K562 (cell line): ENCODE results near the gene TMTC2. TPM values are rescaled to one million over a fixed set of nuclear protein-coding genes. Genes with fewer than 3 reads are reported as not detected.
A peak's percentile ranks its signal among the peaks of the same experiment; 100 is the strongest.

Experiments used
- ATAC-seq: fragments of 200-7000 bp; cut with Tn5 transposase; 3 replicates; pipeline ENCODE4 v1.9.1; 2020; ENCODE audit warnings: moderate library complexity
- BruUV-seq: library from RNA; stranded (reverse); fragments of 400-500 nt; replicated peaks from 2 replicates; lab custom pipeline; 2021; lab: Mats Ljungman, UMichigan
- CTCF ChIA-PET: fragments of 300-600 bp; formaldehyde crosslinking; extraction: SDS; loops from one replicate; lab custom pipeline; 2021; ENCODE audit warnings: low intra/inter-chr PET ratio; lab: Yijun Ruan, JAX
- POLR2A ChIA-PET: fragments of 300-600, 350-650 bp; sonication (Branson Sonifier 250); formaldehyde crosslinking; extraction: SDS; loops from one replicate; lab custom pipeline; 2021; ENCODE audit warnings: antibody characterized with exemption, inconsistent platforms; lab: Yijun Ruan, JAX
- DNase-seq, 4 experiments: peaks; one replicate each; pipeline versions ENCODE4 v3.0.0 to v3.0.0-alpha.2; 2011 to 2018; ENCODE audit warnings: low spot score in 3 of 4, mixed read lengths in 3 of 4; ENCODE audit errors: extremely low read depth in 1 of 4
- FAIRE-seq: peaks from 2 replicates; lab custom pipeline; 2011; peaks lifted over from hg19 to GRCh38; lab: Jason Lieb, UNC
- H2AFZ ChIP-seq: 2 replicates; pipeline ENCODE4 v1.6.0; 2011; ENCODE audit warnings: low read depth, low read length, control low read depth, inconsistent platforms
- H3K27ac ChIP-seq: fragments of 200-600 bp; 3 replicates; pipeline ENCODE4 v1.8.0; 2011; ENCODE audit warnings: low read depth, mild to moderate bottlenecking, control low read depth, inconsistent platforms, low read length, moderate library complexity, mixed read lengths; ENCODE audit errors: extremely low read depth
- H3K27me3 ChIP-seq, 2 experiments: fragments of 300-600 bp in 1 of 2; 2 replicates in 1 of 2; 3 replicates in 1 of 2; pipeline versions ENCODE4 v1.6.0 to v1.8.0; 2011; ENCODE audit warnings: inconsistent platforms in 2 of 2, low read length in 2 of 2, mild to moderate bottlenecking in 1 of 2, mixed read lengths in 1 of 2, moderate library complexity in 1 of 2; ENCODE audit not compliant: control insufficient read depth in 2 of 2, insufficient read depth in 2 of 2
- H3K36me3 ChIP-seq: fragments of 300-600 bp; 3 replicates; pipeline ENCODE4 v1.8.0; 2011; ENCODE audit warnings: mild to moderate bottlenecking, low read length, inconsistent platforms; ENCODE audit not compliant: control insufficient read depth, insufficient read depth
- H3K4me1 ChIP-seq, 2 experiments: fragments of 200-600 bp in 1 of 2; replicated peaks in 1 of 2; 2 replicates in 1 of 2; 3 replicates in 1 of 2; pipeline versions ENCODE4 v1.5.1 to v1.8.0; 2011; ENCODE audit warnings: inconsistent platforms in 2 of 2, low read length in 2 of 2, mild to moderate bottlenecking in 1 of 2, mixed read lengths in 1 of 2, moderate library complexity in 1 of 2; ENCODE audit not compliant: control insufficient read depth in 2 of 2, insufficient read depth in 2 of 2
- H3K4me2 ChIP-seq: 2 replicates; pipeline ENCODE4 v1.6.1; 2011; ENCODE audit warnings: low read length, control low read depth, inconsistent platforms, mixed read lengths; ENCODE audit not compliant: insufficient read depth
- H3K4me3 ChIP-seq: fragments of 200-600 bp; sonication (generic), shearing (Covaris generic); 2 replicates; pipeline ENCODE4 v1.5.1; 2016; ENCODE audit warnings: control low read depth, inconsistent platforms
- H3K79me2 ChIP-seq: fragments of 200-600 bp; 3 replicates; pipeline ENCODE4 v1.8.0; 2011; ENCODE audit warnings: low read length, inconsistent platforms; ENCODE audit not compliant: control insufficient read depth, insufficient read depth
- H3K9ac ChIP-seq, 2 experiments: 2 replicates each; pipeline versions ENCODE4 v1.6.0 to v1.6.1; 2011; ENCODE audit warnings: low read depth in 2 of 2, low read length in 2 of 2, control low read depth in 1 of 2, inconsistent platforms in 1 of 2, mild to moderate bottlenecking in 1 of 2, mixed read lengths in 1 of 2; ENCODE audit not compliant: insufficient read depth in 1 of 2
- H3K9me1 ChIP-seq: one replicate; pipeline ENCODE4 v1.6.0; 2011; ENCODE audit warnings: inconsistent platforms, mild to moderate bottlenecking, low read length, moderate library complexity; ENCODE audit not compliant: control insufficient read depth, insufficient read depth
- H3K9me3 ChIP-seq: replicated peaks from 2 replicates; pipeline ENCODE4 v1.5.1; 2011; ENCODE audit warnings: low read depth, low read length, inconsistent platforms; ENCODE audit not compliant: control insufficient read depth, insufficient read depth
- H4K20me1 ChIP-seq: replicated peaks from 2 replicates; pipeline ENCODE4 v1.6.1; 2011; ENCODE audit warnings: low read length, inconsistent platforms, mixed read lengths; ENCODE audit not compliant: control insufficient read depth, insufficient read depth
- ARHGAP35 ChIP-seq: fragments of 450-650 bp; IDR thresholded peaks from 2 replicates; pipeline ENCODE4 v1.6.1; 2018; ENCODE audit not compliant: partially characterized antibody
- CEBPB ChIP-seq: fragments of 450-650 bp; IDR thresholded peaks from 2 replicates; pipeline ENCODE4 v1.6.1; 2016; ENCODE audit warnings: missing genetic modification characterization, missing compliant biosample characterization
- CEBPG ChIP-seq, 3 experiments: fragments of 200-800 bp in 1 of 3; sonication (Bioruptor generic) in 1 of 3; sonication (generic) in 1 of 3; formaldehyde crosslinking in 1 of 3; IDR thresholded peaks in 2 of 3; conservative IDR thresholded peaks in 1 of 3; 2 replicates each; pipeline versions ENCODE4 v1.6.1 to v1.8.0; 2016 to 2022; ENCODE audit warnings: missing compliant biosample characterization in 2 of 3, missing genetic modification characterization in 2 of 3, mild to moderate bottlenecking in 1 of 3, missing genetic modification reagents in 1 of 3
- EWSR1 ChIP-seq: fragments of 450-650 bp; IDR thresholded peaks from 2 replicates; pipeline ENCODE4 v1.6.1; 2018; ENCODE audit warnings: borderline replicate concordance, mild to moderate bottlenecking, low read depth, moderate library complexity; ENCODE audit not compliant: partially characterized antibody
- SMC3 ChIP-seq: conservative IDR thresholded peaks from 2 replicates; pipeline ENCODE4 v1.6.1; 2011; ENCODE audit warnings: low read depth, low read length, improper control_type of control experiment; ENCODE audit not compliant: insufficient read depth
- SRF ChIP-seq, 2 experiments: fragments of 250-450, 450-650 bp in 1 of 2; sonication (Bioruptor Pico) in 1 of 2; sonication (generic) in 1 of 2; formaldehyde crosslinking; IDR thresholded peaks; 2 replicates each; pipeline versions ENCODE4 v1.5.0 to v1.5.1; 2020 to 2022; ENCODE audit warnings: mild to moderate bottlenecking in 1 of 2, missing genetic modification reagents in 1 of 2
- SRSF3 ChIP-seq: fragments of 200-400 bp; formaldehyde crosslinking; IDR thresholded peaks from 2 replicates; pipeline ENCODE4 v1.6.1; 2016; ENCODE audit warnings: mild to moderate bottlenecking, low read length, moderate library complexity; ENCODE audit not compliant: insufficient read depth
- TSC22D4 ChIP-seq: fragments of 450-650 bp; IDR thresholded peaks from 2 replicates; pipeline ENCODE4 v1.6.1; 2016; ENCODE audit warnings: missing genetic modification characterization, missing biosample characterization, control low read depth
- WHSC1 ChIP-seq: IDR thresholded peaks from one replicate; pipeline ENCODE4 v1.6.1; 2012; ENCODE audit warnings: low read length, control low read depth, inconsistent platforms
- XRCC4 ChIP-seq: IDR thresholded peaks from one replicate; pipeline ENCODE4 v1.6.1; 2011; ENCODE audit not compliant: insufficient read depth, insufficient read length; ENCODE audit errors: extremely low read depth
- ZBTB8A ChIP-seq: fragments of 450-650 bp; IDR thresholded peaks from 2 replicates; pipeline ENCODE4 v1.6.1; 2018; ENCODE audit warnings: mild to moderate bottlenecking, moderate library complexity; ENCODE audit not compliant: partially characterized antibody
- ZFP1 ChIP-seq: fragments of 450-650 bp; formaldehyde crosslinking; IDR thresholded peaks from 2 replicates; pipeline ENCODE4 v1.4.0; 2020; ENCODE audit warnings: mild to moderate bottlenecking, mixed read lengths
- WGBS: fragments of 100-300 bp; shearing (Covaris generic); methylation state at CpG from one replicate; pipeline ENCODE4 v1.1.6; 2016; ENCODE audit warnings: low coverage, mixed read lengths; ENCODE audit not compliant: insufficient coverage; ENCODE audit errors: missing lambda C conversion rate; 5-methylcytosine and 5-hydroxymethylcytosine counted together
- in situ Hi-C: fragments of 300-500 bp; cut with MboI; formaldehyde crosslinking; loops from 4 replicates; pipeline ENCODE4 v1.15.0; 2018; ENCODE audit warnings: inconsistent platforms, mixed read lengths
- intact Hi-C: fragments of 100-400 bp; cut with micrococcal nuclease; formaldehyde crosslinking; loops from 2 replicates; pipeline ENCODE4 v1.14.2; 2022
- polyA plus RNA-seq, 8 experiments: library from polyadenylated mRNA; depleted of rRNA in 4 of 8; stranded (reverse) in 5 of 8; unstranded in 3 of 8; fragments of >200 nt; fragmentation: Nextera tagmentation in 2 of 8; fragmentation: Illumina TruSeq in 1 of 8; extraction: Ambion mirVana in 2 of 8; extraction: Trizol in 1 of 8; gene quantifications; 2 replicates each; pipeline versions ENCODE4 v1.2.1 to v1.2.3, GENCODE V29; 2011 to 2014; ENCODE audit warnings: inconsistent platforms in 1 of 8, missing spikeins in 1 of 8
- total RNA-seq, 7 experiments: library from RNA; depleted of rRNA in 6 of 7; stranded (reverse); fragments of >200 nt in 6 of 7; fragmentation: Illumina TruSeq in 2 of 7; extraction: Trizol in 2 of 7; gene quantifications; 2 replicates each; pipeline versions ENCODE4 v1.2.1 to v1.2.3, GENCODE V29; 2011 to 2021; ENCODE audit warnings: low replicate concordance in 1 of 7

TMTC2 gene
- total and polyA plus RNA-seq, 9 of the 15 experiments (the other 6 are each of a cell fraction or from before 2014, with no cell fraction given), result 0.29 to 1.1 (median 0.55) TPM

DNA sequence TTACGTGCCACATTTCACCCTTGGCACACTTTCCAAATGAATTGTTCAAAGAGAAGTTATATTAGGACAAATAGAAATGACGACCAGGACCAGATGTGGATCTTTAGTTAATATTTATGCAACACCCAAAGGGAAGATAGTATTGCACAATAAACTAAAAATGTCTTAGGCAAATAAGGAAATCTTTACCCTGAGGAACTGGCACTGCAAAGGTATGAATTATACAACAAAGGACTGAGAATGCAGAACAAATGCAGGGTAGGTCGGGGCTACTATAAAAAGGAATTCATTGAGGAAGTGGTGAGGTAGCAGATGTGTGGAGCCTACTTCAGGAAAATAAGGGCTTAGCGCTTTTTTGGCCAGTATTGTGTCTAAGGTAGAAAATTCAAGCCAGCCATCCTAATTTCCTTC is 3.9 kb upstream of the TMTC2 start:
- Histone ChIP-seq H3K79me2 (no peaks in the 10 kb centered on the region), H4K20me1 (no peaks in the 10 kb centered on the region), H3K4me3 (no peak overlapping the region), H3K4me2 (no peak overlapping the region), H3K27ac (no peak overlapping the region), H2AFZ (no peak overlapping the region), H3K4me1 (peaks cover 0 to 15% of the 10 kb centered on the region in 2 experiments; a peak in 3 of 5 replicates), H3K9ac (no peak overlapping the region), H3K36me3 (no peaks in the 10 kb centered on the region), H3K9me3 (no peaks in the 10 kb centered on the region), H3K9me1 (no peaks in the 10 kb centered on the region), H3K27me3 (peaks cover 0 to 5% of the 10 kb centered on the region in 2 experiments; a peak in 2 of 5 replicates)
- ChIA-PET POLR2A (no interaction called here), CTCF (no interaction called here)
- DNase-seq (no peak), ATAC-seq (no peak), FAIRE-seq (no peak)
- in situ Hi-C loops (no loop called here), intact Hi-C loops (loop anchor here (10.0 kb wide), 1 partner anchor 212 kb away; no protein-coding TSS in a partner anchor)
- no TSS peak for BruUV-seq
- 0% methylated on average over 4 of the region's 4 CpGs for WGBS
- TF ChIP-seq SMC3 (no peak), SRSF3 (no peak), ZFP1 (CRISPR knock-in tag) (no peak), XRCC4 (no peak), CEBPB (tag) (peak; percentile 56; the same call in 1 of the 2 replicates), ARHGAP35 (no peak), CEBPG (CRISPR knock-in tag; IDR thresholded peaks at IDR 0.05) (no peak), CEBPG (tag; conservative IDR thresholded peaks at IDR 0.05 in 1 of 2, IDR thresholded peaks at IDR 0.05 in 1 of 2) (peak in 1 of 2 experiments; percentile 52; a peak in 1 of 4 replicates), ZBTB8A (no peak), EWSR1 (no peak), WHSC1 (no peak), SRF (CRISPR knock-in tag; IDR thresholded peaks at IDR 0.05) (no peak), TSC22D4 (no peak)
